NCI-H146 treated with DMSO at 0.1 percent for 48 hours (cell line): ENCODE data around the gene SYNGR2.
A peak's percentile ranks its signal among the peaks of the same experiment; 100 is the strongest.
"Not testable (repeated sequence)": the region's sequence is repeated elsewhere in the genome, so short reads cannot be mapped to it uniquely, and the experiment has no call there.

ENCODE experiments used
- DNase-seq: peaks from one replicate; lab custom pipeline; 2025; ENCODE audit not compliant: unreplicated experiment; lab: John Stamatoyannopoulos, UW

SYNGR2 gene

DNA sequence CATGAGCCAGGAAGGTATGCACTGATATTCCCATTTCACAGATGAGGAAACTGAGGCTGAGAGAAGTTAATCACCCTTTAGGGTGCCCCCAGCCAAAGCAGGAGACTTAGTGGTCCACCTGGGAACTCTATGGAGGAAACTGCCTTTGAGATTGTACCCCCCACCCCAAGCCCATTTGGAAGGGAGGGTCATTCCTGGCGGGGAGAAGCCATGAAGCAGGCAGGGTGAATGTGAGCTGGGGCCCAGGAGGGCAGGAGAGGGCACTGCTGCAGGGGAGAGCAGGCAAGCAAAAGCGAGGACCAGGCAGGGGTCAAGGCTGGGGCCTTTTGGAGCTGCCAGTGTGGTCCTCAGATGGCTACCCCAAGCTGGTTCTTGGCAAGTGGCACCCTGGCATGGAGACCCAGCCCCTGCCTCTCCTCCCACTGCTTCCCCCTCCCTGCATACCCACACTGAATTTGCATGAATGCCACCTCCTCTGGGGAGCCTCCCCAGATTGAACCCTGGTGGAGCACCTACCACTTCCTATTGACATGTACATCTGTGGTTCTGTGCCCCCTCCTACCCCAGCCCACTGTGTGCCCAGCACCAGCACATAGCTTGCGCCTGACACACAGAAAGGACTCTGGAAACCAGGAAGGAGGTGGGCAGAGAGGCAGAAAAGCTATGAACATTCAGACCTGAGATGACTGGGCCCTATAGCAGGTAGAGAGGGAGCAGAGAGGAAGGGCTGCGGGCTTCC lies 38.9 kb upstream of the SYNGR2 start:
- no peak for DNase-seq

DNA sequence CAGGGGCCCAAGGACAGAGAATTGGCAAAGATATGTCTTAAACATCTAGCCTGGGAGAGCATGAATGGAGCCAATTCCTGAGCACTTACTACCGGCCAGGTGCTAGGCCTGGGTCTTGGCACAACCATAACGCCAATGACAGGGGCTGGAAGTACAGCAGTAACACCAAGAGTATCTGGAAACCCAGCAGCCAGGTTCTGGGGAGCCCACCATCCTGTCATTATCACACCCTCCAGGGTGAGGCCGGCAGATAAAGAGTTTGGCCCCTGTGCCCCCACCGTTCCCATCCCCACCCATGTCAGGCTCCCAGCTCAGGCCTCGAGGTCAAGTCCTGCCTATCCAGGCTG lies 38.3 kb upstream of the SYNGR2 start:
- no peak for DNase-seq

- DNase-seq = no peak
These were observed 37.8 kb upstream of the SYNGR2 start, which contains the start of gene TMC8 for GRCh38 chr17:78130437-78131101. Gene TMC8 (plus strand): TSS chr17:78130771. CDS start chr17:78131589, 818 bp downstream.

- no peak for DNase-seq
These were observed 37.0 kb upstream of the SYNGR2 start for GRCh38 chr17:78131172-78132083.

GRCh38 chr17:78132084-78132676 lies 36.2 kb upstream of the SYNGR2 start:
- DNase-seq = no peak

GRCh38 chr17:78132767-78133178 lies 35.6 kb upstream of the SYNGR2 start:
- no peak for DNase-seq

GRCh38 chr17:78133179-78133951 lies 35.0 kb upstream of the SYNGR2 start:
- DNase-seq = no peak

GRCh38 chr17:78133971-78134898 lies 34.1 kb upstream of the SYNGR2 start:
- peak; percentile 53 for DNase-seq

- no peak for DNase-seq
These were observed 33.4 kb upstream of the SYNGR2 start for GRCh38 chr17:78134899-78135385.

DNA sequence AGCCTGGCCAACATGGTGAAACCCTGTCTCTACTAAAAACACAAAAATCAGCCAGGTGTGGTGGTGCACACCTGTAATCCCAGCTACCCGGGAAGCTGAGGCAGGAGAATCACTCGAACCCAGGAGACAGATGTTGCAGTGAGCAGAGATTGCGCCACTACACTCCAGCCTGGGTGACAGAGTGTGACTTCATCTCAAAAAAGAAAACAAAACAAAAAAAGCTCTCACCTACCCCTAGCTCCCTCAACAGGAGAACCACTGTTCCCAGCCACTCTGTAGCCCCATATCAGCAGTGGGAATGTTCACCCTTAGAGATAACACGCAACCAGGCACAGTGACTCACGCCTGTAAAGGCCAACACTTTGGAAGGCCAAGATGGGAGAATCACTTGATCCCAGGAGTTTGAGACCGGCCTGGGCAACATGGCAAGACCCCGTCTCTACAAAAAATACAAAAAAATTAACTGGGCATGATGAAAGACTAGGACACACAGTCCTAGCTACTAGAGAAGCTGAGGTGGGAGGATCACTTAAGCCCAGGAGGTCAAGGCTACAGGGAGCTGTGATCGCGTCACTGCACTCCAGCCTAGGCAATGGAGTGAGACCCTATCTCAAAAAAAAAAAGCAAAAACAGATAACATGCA lies 32.4 kb upstream of the SYNGR2 start:
- DNase-seq = no peak

DNA sequence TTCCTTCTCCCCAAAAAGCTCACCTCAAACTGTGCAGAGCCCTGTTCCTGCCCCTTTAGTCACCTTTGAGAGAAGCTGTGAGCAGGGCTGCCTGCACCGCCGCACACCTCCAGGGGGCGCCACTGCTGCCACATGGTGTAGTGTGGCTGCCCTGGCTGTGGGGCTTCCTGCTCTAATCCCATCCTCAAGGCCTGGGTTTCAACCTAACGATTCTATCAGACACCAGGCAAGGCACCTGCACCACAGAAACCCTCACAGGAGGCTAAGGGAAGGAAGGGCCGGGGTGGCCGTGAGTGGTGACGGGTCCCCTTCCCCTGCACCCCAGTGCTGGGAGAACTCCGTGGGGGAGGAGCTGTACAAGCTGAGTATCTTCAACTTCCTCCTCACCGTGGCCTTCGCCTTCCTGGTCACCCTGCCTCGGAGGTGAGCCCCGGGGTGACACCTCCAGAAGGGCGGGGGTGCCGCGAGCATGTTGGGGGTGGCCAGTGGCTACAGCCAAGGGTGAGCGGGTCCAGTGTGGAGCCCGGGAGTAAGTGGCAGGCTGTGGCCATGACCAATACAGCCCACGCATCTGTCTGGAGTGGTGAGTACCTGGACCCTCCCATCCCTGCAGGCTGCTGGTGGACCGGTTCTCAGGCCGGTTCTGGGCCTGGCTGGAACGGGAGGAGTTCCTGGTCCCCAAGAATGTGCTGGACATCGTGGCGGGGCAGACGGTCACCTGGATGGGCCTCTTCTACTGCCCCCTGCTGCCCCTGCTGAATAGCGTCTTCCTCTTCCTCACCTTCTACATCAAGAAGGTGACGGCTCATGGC lies 30.8 kb upstream of the SYNGR2 start:
- DNase-seq = no peak

DNA sequence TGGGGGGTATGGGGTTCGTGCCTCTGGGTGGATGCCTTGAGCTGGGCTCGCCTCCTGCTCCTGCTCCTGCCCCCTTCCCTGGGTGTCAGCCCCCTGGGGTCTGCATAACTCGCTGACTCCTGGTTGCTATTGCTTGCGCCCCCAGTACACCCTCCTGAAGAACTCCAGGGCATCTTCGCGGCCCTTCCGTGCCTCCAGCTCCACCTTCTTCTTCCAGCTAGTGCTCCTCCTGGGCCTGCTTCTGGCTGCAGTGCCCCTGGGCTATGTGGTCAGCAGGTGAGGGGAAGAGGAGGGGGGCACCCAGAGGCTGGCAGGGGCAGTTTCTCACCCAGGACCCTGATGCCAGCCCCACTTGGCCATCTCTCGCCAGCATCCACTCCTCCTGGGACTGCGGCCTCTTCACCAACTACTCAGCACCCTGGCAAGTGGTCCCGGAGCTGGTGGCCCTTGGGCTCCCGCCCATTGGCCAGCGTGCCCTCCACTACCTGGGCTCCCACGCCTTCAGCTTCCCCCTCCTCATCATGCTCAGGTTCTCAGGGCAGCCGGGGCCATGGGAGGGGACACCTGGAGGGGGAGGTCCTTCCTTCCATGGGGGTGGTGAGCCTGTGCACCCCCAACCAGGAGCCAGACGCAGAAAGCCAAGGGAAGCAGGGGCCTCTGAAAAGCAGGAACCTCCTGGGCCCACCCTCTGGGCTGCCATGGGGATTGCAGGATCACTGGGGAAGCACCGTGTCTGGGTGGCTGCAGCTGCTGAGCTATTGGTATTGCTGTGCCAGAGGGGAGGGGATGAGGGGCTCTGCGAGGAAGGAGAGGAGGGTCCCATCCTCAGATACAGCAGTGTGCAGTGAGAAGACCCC lies 29.9 kb upstream of the SYNGR2 start:
- no peak for DNase-seq

DNA sequence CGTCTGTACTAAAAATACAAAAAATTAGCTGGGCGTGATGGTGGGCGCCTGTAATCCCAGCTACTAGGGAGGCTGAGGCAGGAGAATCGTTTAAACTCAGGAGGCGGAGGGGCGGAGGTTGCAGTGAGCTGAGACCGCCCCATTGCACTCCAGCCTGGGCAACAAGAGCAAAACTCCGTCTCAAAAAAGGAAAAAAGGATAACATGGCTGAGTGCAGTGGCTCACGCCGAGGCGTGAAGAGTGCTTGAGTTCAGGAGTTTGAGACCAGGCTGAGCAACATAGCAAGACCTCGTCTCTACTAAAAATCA lies 28.6 kb upstream of the SYNGR2 start:
- not testable (repeated sequence) for DNase-seq

DNA sequence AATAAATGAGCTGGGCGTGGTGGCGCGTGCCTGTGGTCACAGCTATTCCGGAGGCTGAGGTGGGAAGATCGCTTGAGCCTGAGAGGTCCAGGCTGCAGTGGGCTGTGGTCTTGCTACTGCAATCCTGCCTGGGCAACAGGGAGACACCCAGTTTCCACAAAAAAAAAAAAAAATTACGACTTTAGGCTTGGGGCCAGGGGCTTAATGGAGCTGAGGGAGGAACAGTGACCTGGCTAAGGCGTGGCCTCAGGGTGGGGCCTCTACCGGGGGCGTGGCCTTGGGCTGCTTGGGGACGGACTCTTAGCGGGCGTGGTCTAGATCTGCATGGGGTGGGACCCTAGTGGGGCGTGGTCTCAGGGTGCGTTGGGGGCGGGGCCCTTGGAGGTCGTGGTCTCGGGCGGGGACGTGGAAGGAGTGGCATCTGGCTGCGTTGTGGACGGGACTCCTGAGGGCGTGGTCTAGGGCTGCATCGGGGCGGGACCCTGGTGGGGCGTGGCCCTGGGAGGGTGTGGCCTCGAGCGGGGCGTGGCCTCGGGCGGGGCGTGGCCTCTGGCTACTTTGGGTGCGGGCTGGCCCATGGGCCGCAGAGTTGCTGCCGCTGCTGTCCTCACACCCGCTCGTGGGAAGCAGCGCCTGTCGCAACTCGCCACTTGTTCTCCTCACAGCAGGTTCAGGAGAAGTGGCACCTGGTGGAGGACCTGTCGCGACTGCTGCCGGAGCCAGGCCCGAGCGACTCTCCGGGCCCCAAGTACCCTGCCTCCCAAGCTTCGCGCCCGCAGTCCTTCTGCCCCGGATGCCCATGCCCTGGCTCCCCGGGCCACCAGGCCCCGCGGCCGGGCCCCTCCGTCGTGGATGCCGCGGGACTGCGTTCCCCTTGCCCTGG lies 28.0 kb upstream of the SYNGR2 start:
- DNase-seq = peak; percentile 90

- DNase-seq = no peak
These were observed 26.8 kb upstream of the SYNGR2 start for GRCh38 chr17:78141437-78142118.
